Smooth muscle cell (in vitro differentiated cells): ENCODE results near the gene CCDC88B. TPM values are rescaled to one million over a fixed set of nuclear protein-coding genes. Genes with fewer than 3 reads are reported as not detected.

ENCODE experiments used
- DNase-seq: peaks from one replicate; lab custom pipeline; 2025; ENCODE audit not compliant: unreplicated experiment; lab: John Stamatoyannopoulos, UW
- H2AFZ ChIP-seq: fragments of 200-600 bp; sonication (generic); 2 replicates; pipeline ENCODE4 v1.6.0; 2016; ENCODE audit warnings: antibody characterized with exemption, low read depth, mild to moderate bottlenecking
- H3F3A ChIP-seq: fragments of 200-600 bp; sonication (generic); 2 replicates; pipeline ENCODE4 v1.6.0; 2017; ENCODE audit warnings: antibody characterized with exemption, low read depth
- H3K27ac ChIP-seq: fragments of 200-600 bp; sonication (generic); 2 replicates; pipeline ENCODE4 v1.5.1; 2016; ENCODE audit warnings: low read depth, mild to moderate bottlenecking
- H3K27me3 ChIP-seq: fragments of 200-600 bp; sonication (generic); 2 replicates; pipeline ENCODE4 v1.6.1; 2016; ENCODE audit warnings: low read depth, mild to moderate bottlenecking
- H3K36me3 ChIP-seq: fragments of 200-600 bp; sonication (generic); 2 replicates; pipeline ENCODE4 v1.5.1; 2016; ENCODE audit warnings: low read depth
- H3K4me1 ChIP-seq: fragments of 200-600 bp; sonication (generic); 2 replicates; pipeline ENCODE4 v1.5.1; 2016; ENCODE audit warnings: low read depth
- H3K4me2 ChIP-seq: fragments of 200-600 bp; sonication (generic); 2 replicates; pipeline ENCODE4 v1.6.0; 2016; ENCODE audit warnings: mild to moderate bottlenecking
- H3K4me3 ChIP-seq: fragments of 200-600 bp; sonication (generic); 2 replicates; pipeline ENCODE4 v1.5.1; 2016; ENCODE audit warnings: mild to moderate bottlenecking
- H3K79me2 ChIP-seq: fragments of 200-600 bp; sonication (generic); 2 replicates; pipeline ENCODE4 v1.6.0; 2016; ENCODE audit warnings: low read depth, mild to moderate bottlenecking
- H3K9ac ChIP-seq: fragments of 200-600 bp; sonication (generic); 2 replicates; pipeline ENCODE4 v1.6.0; 2016; ENCODE audit warnings: low read depth
- H3K9me3 ChIP-seq: fragments of 200-600 bp; sonication (generic); replicated peaks from 2 replicates; pipeline ENCODE4 v1.5.1; 2016; ENCODE audit warnings: low read depth
- H4K20me1 ChIP-seq: fragments of 200-600 bp; sonication (generic); 2 replicates; pipeline ENCODE4 v1.6.0; 2016; ENCODE audit warnings: low read depth
- WGBS: methylation state at CpG from one replicate; pipeline ENCODE4 v1.1.7; 2016; ENCODE audit warnings: low lambda C conversion rate; 5-methylcytosine and 5-hydroxymethylcytosine counted together
- polyA plus RNA-seq: library from polyadenylated mRNA; unstranded; fragments of >200 nt; fragmentation: Nextera tagmentation; extraction: Ambion mirVana; gene quantifications from 2 replicates; pipeline ENCODE4 v1.2.1, GENCODE V29; 2016
- total RNA-seq: library from RNA; depleted of rRNA; stranded (reverse); fragments of >200 nt; gene quantifications from 2 replicates; pipeline ENCODE4 v1.2.3, GENCODE V29; 2014
- TF ChIP-seq, protein P1 (sequence below): fragments of 200-600 bp; sonication (generic); IDR thresholded peaks from 2 replicates; pipeline ENCODE4 v1.5.1; 2017; ENCODE audit warnings: borderline replicate concordance, mild to moderate bottlenecking, antibody characterized with exemption; ENCODE audit not compliant: insufficient read depth, poor library complexity, severe bottlenecking

CCDC88B gene
- total and polyA plus RNA-seq, 2 experiments from 2014 or later, result 0.22 to 2.2 TPM

- TF ChIP-seq, protein P1, sequence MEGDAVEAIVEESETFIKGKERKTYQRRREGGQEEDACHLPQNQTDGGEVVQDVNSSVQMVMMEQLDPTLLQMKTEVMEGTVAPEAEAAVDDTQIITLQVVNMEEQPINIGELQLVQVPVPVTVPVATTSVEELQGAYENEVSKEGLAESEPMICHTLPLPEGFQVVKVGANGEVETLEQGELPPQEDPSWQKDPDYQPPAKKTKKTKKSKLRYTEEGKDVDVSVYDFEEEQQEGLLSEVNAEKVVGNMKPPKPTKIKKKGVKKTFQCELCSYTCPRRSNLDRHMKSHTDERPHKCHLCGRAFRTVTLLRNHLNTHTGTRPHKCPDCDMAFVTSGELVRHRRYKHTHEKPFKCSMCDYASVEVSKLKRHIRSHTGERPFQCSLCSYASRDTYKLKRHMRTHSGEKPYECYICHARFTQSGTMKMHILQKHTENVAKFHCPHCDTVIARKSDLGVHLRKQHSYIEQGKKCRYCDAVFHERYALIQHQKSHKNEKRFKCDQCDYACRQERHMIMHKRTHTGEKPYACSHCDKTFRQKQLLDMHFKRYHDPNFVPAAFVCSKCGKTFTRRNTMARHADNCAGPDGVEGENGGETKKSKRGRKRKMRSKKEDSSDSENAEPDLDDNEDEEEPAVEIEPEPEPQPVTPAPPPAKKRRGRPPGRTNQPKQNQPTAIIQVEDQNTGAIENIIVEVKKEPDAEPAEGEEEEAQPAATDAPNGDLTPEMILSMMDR, result no peak
- no peak overlapping the region for H3K27ac ChIP-seq
- H3K79me2 ChIP-seq, result no peaks in the 10 kb centered on the region
- no peak overlapping the region for H3K4me2 ChIP-seq
- 86% methylated on average over 8 of the region's 8 CpGs for WGBS
- no peaks in the 10 kb centered on the region for H4K20me1 ChIP-seq
- no peak overlapping the region for H3K4me3 ChIP-seq
- H3K9me3 ChIP-seq, result no peaks in the 10 kb centered on the region
- H3K9ac ChIP-seq, result no peak overlapping the region
- H3K27me3 ChIP-seq, result no peaks in the 10 kb centered on the region
- H3K36me3 ChIP-seq, result no peaks in the 10 kb centered on the region
- H2AFZ ChIP-seq, result no peak overlapping the region
- no peaks in the 10 kb centered on the region for H3F3A ChIP-seq
- H3K4me1 ChIP-seq, result no peaks in the 10 kb centered on the region
- DNase-seq, result no peak
Measured at GRCh38 chr11:64382586-64382985, 42.6 kb downstream of the CCDC88B start.

GRCh38 chr11:64383580-64383979 is 43.6 kb downstream of the CCDC88B start:
- no peak overlapping the region for H3K4me2 ChIP-seq
- WGBS, result 50% methylated on average over 2 of the region's 2 CpGs
- H3K4me3 ChIP-seq, result no peak overlapping the region
- DNase-seq, result no peak
- no peaks in the 10 kb centered on the region for H3K27me3 ChIP-seq
- H3K9me3 ChIP-seq, result no peaks in the 10 kb centered on the region
- no peak overlapping the region for H3K27ac ChIP-seq
- no peaks in the 10 kb centered on the region for H3F3A ChIP-seq
- no peaks in the 10 kb centered on the region for H3K4me1 ChIP-seq
- H3K9ac ChIP-seq, result no peak overlapping the region
- TF ChIP-seq, protein P1, result no peak
- no peaks in the 10 kb centered on the region for H3K36me3 ChIP-seq
- H2AFZ ChIP-seq, result no peak overlapping the region
- H3K79me2 ChIP-seq, result no peaks in the 10 kb centered on the region
- no peaks in the 10 kb centered on the region for H4K20me1 ChIP-seq

DNA sequence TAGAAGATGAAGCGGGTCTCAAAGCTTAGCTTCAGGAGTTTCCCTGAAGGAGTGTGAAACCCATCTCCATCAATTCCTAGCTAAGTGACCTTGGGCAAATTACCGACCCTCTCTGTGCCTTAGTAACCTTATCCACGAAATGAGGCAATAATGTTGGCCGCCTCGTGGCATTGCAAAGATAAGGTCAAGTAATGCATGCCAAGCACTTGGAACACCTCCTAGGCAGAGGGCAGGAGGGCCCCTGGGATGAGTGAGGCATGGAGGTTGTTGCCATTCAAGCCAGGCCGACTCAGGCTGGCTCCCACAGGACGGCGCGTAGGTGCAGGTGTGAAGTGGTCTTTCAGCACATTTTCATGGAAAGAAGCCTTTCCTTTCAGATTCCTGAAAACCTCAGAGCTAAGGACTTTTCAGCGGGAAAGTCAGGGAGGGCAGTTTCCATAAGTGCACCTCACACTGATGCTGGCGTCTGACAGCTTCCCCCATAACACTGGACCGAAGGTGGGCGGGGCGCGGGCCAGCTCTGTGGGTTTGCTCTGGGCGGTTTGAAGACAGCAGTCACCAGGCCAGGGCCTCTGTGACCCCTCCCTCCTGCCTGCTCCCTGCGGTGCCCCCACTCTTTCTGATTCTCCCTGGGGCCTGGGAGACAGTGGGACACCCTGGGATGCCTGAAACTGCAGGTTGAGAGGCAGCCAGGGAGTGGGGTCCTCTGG is 44.2 kb downstream of the CCDC88B start:
- TF ChIP-seq, protein P1, result no peak
- no peak for DNase-seq
- WGBS, result 73% methylated on average over 17 of the region's 17 CpGs

More for the DNA sequence above, 44.2 kb downstream of the CCDC88B start:
- no peak overlapping the region for H2AFZ ChIP-seq
- no peaks in the 10 kb centered on the region for H3K36me3 ChIP-seq
- no peak overlapping the region for H3K9ac ChIP-seq
- H3K4me3 ChIP-seq, result no peak overlapping the region
- H3F3A ChIP-seq, result no peaks in the 10 kb centered on the region
- H3K79me2 ChIP-seq, result no peaks in the 10 kb centered on the region
- H3K27me3 ChIP-seq, result no peaks in the 10 kb centered on the region
- no peaks in the 10 kb centered on the region for H4K20me1 ChIP-seq
- no peak overlapping the region for H3K27ac ChIP-seq
- no peak overlapping the region for H3K4me2 ChIP-seq
- no peaks in the 10 kb centered on the region for H3K9me3 ChIP-seq
- H3K4me1 ChIP-seq, result no peaks in the 10 kb centered on the region
